Endothelial cell (in vitro differentiated cells): ENCODE data around the gene ZNF318. TPM values are rescaled to one million over a fixed set of nuclear protein-coding genes. Genes with fewer than 3 reads are reported as not detected.
A peak's percentile ranks its signal among the peaks of the same experiment; 100 is the strongest.

Experiments
- DNase-seq: peaks from one replicate; pipeline ENCODE4 v3.0.0; 2021; ENCODE audit warnings: low spot score
- H3K27ac Mint-ChIP-seq: one replicate; pipeline ENCODE4 v1.8.0; 2021; ENCODE audit warnings: mixed read lengths, inconsistent platforms; ENCODE audit not compliant: unreplicated experiment
- H3K27me3 Mint-ChIP-seq: one replicate; pipeline ENCODE4 v1.8.0; 2021; ENCODE audit warnings: mild to moderate bottlenecking, moderate library complexity, mixed read lengths, inconsistent platforms; ENCODE audit not compliant: unreplicated experiment
- H3K36me3 Mint-ChIP-seq: one replicate; pipeline ENCODE4 v1.8.0; 2021; ENCODE audit warnings: mild to moderate bottlenecking, low read depth, mixed read lengths, inconsistent platforms; ENCODE audit not compliant: unreplicated experiment
- H3K4me1 Mint-ChIP-seq: one replicate; pipeline ENCODE4 v1.8.0; 2021; ENCODE audit warnings: mild to moderate bottlenecking, mixed read lengths, inconsistent platforms; ENCODE audit not compliant: unreplicated experiment
- H3K4me3 Mint-ChIP-seq: one replicate; pipeline ENCODE4 v1.8.0; 2021; ENCODE audit warnings: mild to moderate bottlenecking, mixed read lengths, inconsistent platforms; ENCODE audit not compliant: unreplicated experiment
- H3K9me3 Mint-ChIP-seq: one replicate; pipeline ENCODE4 v1.8.0; 2021; ENCODE audit warnings: mixed read lengths, inconsistent platforms; ENCODE audit not compliant: unreplicated experiment
- CTCF ChIP-seq: fragments of 200-600 bp; sonication (generic); IDR thresholded peaks from one replicate; pipeline ENCODE4 v1.5.0; 2021; ENCODE audit warnings: antibody characterized with exemption; ENCODE audit not compliant: unreplicated experiment
- total RNA-seq: library from RNA; stranded (reverse); fragmentation: NEBNext Ultra II Directional; extraction: Animal tissue kit (Norgen Biotek cat#: 25700); gene quantifications from one replicate; pipeline ENCODE4 v1.2.1, GENCODE V29; 2021; ENCODE audit not compliant: unreplicated experiment

ZNF318 gene
- total RNA-seq, 1 donor from 2014 or later = 26.7 TPM

- no peak for TF ChIP-seq CTCF
- H3K27ac Mint-ChIP-seq = no peak within 1 kb of the TSS
- H3K4me3 Mint-ChIP-seq = peak within 1 kb of the TSS; percentile 85
- no peaks in the 10 kb centered on the region for H3K4me1 Mint-ChIP-seq
- no peak for DNase-seq
- no peaks in the 10 kb centered on the region for H3K36me3 Mint-ChIP-seq
- H3K9me3 Mint-ChIP-seq = no peaks in the 10 kb centered on the region
- no peaks in the 10 kb centered on the region for H3K27me3 Mint-ChIP-seq
These were observed 61.1 kb downstream of the ZNF318 start, which contains the start of gene CRIP3 for GRCh38 chr6:43308101-43308989. TSS of gene CRIP3 (minus strand) at chr6:43308826. CDS start at chr6:43308792, 34 bp downstream.

- H3K9me3 Mint-ChIP-seq = no peaks in the 10 kb centered on the region
- no peak for TF ChIP-seq CTCF
These were observed 61.9 kb downstream of the ZNF318 start for GRCh38 chr6:43307451-43308100.

GRCh38 chr6:43306086-43306485 lies 63.4 kb downstream of the ZNF318 start:
- Mint-ChIP-seq H3K27ac (no peak overlapping the region), H3K36me3 (no peaks in the 10 kb centered on the region), H3K27me3 (peaks cover 1% of the 10 kb centered on the region), H3K9me3 (no peaks in the 10 kb centered on the region), H3K4me1 (no peaks in the 10 kb centered on the region), H3K4me3 (no peak overlapping the region)
- DNase-seq = no peak
- TF ChIP-seq CTCF = no peak

More at GRCh38 chr6:43307451-43308100, 61.9 kb downstream of the ZNF318 start:
- Mint-ChIP-seq H3K27ac (no peak overlapping the region), H3K36me3 (no peaks in the 10 kb centered on the region), H3K27me3 (no peaks in the 10 kb centered on the region), H3K4me3 (no peak overlapping the region), H3K4me1 (no peaks in the 10 kb centered on the region)
- no peak for DNase-seq

GRCh38 chr6:43304882-43305281 lies 64.6 kb downstream of the ZNF318 start:
- no peak for TF ChIP-seq CTCF
- no peaks in the 10 kb centered on the region for H3K4me1 Mint-ChIP-seq
- DNase-seq = no peak
- H3K9me3 Mint-ChIP-seq = no peaks in the 10 kb centered on the region
- no peaks in the 10 kb centered on the region for H3K36me3 Mint-ChIP-seq
- peaks cover 1% of the 10 kb centered on the region for H3K27me3 Mint-ChIP-seq
- H3K27ac Mint-ChIP-seq = no peak overlapping the region
- H3K4me3 Mint-ChIP-seq = no peak overlapping the region

GRCh38 chr6:43304361-43304760 lies 65.1 kb downstream of the ZNF318 start:
- Mint-ChIP-seq H3K9me3 (no peaks in the 10 kb centered on the region), H3K4me3 (no peak overlapping the region), H3K27ac (no peak overlapping the region), H3K27me3 (peaks cover 1% of the 10 kb centered on the region), H3K36me3 (no peaks in the 10 kb centered on the region), H3K4me1 (no peaks in the 10 kb centered on the region)
- TF ChIP-seq CTCF = no peak
- no peak for DNase-seq
